Astrocyte of the spinal cord (primary cell): ENCODE measurements around the gene MDN1.
"Not testable (repeated sequence)": the region's sequence is repeated elsewhere in the genome, so short reads cannot be mapped to it uniquely, and the experiment has no call there.

ENCODE experiments used
- DNase-seq: peaks from one replicate; pipeline ENCODE4 v3.0.0; 2011; ENCODE audit warnings: low read depth, low spot score
- H3K4me3 ChIP-seq: 2 replicates; pipeline ENCODE4 v1.5.1; 2011; ENCODE audit warnings: low read depth, mild to moderate bottlenecking, low read length, moderate library complexity
- in situ Hi-C: cut with HindIII; loops from 2 replicates; pipeline ENCODE4 v1.10.0; 2017; ENCODE audit warnings: low sequenced_read_pairs
- TF ChIP-seq, protein P1 (sequence below): IDR thresholded peaks from 2 replicates; pipeline ENCODE4 v1.5.1; 2012; ENCODE audit warnings: low read depth, mild to moderate bottlenecking, low read length, inconsistent platforms

Gene MDN1

DNA sequence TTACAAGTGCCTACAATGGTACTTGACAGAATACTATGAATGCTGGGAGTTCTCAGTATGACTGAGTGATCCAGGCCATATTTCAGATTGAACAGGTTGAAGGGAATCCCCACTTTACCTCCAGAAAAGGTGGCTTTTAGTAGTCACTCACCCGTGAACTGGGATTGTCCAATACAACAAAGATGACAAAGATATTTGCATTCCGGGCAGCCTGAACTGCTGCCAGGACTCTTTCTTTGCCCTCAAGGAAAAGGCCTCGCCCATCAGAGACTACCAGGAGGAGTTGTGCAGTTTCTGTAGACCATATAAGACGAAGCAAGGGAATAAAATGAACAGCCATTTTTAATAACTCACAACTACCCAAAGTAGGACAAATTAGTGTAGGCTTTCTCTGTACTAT is 174.7 kb downstream of the MDN1 start:
- DNase-seq: no peak
- in situ Hi-C loops: no loop called here
- TF ChIP-seq, protein P1, sequence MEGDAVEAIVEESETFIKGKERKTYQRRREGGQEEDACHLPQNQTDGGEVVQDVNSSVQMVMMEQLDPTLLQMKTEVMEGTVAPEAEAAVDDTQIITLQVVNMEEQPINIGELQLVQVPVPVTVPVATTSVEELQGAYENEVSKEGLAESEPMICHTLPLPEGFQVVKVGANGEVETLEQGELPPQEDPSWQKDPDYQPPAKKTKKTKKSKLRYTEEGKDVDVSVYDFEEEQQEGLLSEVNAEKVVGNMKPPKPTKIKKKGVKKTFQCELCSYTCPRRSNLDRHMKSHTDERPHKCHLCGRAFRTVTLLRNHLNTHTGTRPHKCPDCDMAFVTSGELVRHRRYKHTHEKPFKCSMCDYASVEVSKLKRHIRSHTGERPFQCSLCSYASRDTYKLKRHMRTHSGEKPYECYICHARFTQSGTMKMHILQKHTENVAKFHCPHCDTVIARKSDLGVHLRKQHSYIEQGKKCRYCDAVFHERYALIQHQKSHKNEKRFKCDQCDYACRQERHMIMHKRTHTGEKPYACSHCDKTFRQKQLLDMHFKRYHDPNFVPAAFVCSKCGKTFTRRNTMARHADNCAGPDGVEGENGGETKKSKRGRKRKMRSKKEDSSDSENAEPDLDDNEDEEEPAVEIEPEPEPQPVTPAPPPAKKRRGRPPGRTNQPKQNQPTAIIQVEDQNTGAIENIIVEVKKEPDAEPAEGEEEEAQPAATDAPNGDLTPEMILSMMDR: no peak
- no peak overlapping the region for H3K4me3 ChIP-seq

DNA sequence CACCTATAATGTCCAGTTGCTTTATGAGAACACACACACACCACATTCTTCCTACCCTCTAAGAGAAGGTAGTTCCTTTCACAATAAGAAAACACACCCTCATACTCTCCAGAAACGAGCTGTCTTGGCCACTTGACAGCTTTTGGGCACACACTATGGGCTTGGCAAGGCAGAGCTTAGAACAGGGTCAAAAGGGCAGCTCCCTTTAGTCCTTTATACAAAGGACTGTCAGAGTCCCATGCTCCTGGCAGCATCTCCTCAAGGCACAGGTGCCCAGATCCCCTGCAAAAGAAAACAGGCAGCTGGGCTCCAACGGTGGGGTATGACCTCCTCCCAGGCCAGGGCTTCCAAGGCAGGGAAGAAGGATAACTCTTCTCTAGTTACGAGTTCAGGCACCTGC is 176.2 kb downstream of the MDN1 start:
- in situ Hi-C loops: no loop called here
- H3K4me3 ChIP-seq: no peak overlapping the region
- DNase-seq: no peak
- TF ChIP-seq, protein P1: no peak

DNA sequence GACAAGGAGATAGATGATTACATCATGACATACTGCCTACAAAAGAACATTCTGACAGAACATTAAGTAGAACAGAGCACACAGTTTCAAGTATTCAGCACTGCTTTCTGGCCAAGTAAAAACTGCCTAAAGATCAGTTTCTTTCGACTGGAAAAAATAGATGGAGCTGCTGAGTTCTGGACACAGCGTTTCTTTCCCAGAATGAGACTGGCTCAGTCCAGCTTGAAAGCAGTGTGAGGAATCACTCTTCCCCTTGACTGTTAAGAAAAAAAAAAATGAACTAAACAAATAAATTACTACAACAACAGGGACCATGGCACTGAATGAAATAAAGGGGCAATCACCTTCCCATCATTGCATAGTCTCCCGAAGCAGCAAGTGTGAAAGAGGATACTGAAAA is 176.6 kb downstream of the MDN1 start:
- no peak for DNase-seq
- no peak overlapping the region for H3K4me3 ChIP-seq
- in situ Hi-C loops: no loop called here
- TF ChIP-seq, protein P1: no peak

DNA sequence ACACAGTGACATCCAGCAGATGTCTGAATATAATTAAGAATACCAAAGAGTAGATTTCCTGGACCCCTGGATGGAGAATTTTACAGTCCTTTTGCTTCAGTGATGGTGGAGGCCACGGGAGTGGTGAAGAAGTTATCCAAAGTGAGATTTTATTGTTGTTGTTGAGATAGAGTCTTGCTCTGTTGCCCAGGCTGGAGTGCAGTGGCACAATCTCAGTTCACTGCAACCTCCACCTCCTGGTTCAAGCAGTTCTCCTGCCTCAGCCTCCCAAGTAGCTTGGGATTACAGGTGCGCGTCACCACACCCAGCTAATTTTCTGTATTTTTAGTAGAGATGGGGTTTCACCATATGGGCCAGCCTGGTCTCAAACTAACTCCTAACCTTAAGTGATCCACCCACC is 178.0 kb downstream of the MDN1 start:
- DNase-seq, in situ Hi-C loops: not testable (repeated sequence)

DNA sequence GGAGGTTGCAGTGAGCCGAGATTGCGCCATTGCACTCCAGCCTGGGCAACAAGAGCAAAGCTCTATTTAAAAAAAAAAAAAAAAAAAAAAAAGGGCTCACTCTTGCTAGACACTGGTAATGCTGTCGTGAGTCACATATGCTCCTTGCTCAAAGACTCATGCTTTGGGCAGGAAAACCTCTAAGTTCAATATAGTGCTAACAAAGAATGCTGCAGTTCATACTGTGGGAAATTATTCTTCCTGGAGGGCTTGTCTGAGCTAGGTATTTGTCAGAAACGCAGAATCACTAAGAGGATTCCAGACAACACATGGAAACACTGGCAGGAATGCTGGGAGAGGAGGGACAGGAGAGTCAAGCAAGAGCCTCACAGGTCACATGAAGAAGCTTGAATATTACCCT is 178.8 kb downstream of the MDN1 start:
- in situ Hi-C loops: no loop called here
- TF ChIP-seq, protein P1: no peak
- no peak overlapping the region for H3K4me3 ChIP-seq
- DNase-seq: peak; percentile 50

More for the DNA sequence above, 178.0 kb downstream of the MDN1 start:
- not testable (repeated sequence) for H3K4me3 ChIP-seq

DNA sequence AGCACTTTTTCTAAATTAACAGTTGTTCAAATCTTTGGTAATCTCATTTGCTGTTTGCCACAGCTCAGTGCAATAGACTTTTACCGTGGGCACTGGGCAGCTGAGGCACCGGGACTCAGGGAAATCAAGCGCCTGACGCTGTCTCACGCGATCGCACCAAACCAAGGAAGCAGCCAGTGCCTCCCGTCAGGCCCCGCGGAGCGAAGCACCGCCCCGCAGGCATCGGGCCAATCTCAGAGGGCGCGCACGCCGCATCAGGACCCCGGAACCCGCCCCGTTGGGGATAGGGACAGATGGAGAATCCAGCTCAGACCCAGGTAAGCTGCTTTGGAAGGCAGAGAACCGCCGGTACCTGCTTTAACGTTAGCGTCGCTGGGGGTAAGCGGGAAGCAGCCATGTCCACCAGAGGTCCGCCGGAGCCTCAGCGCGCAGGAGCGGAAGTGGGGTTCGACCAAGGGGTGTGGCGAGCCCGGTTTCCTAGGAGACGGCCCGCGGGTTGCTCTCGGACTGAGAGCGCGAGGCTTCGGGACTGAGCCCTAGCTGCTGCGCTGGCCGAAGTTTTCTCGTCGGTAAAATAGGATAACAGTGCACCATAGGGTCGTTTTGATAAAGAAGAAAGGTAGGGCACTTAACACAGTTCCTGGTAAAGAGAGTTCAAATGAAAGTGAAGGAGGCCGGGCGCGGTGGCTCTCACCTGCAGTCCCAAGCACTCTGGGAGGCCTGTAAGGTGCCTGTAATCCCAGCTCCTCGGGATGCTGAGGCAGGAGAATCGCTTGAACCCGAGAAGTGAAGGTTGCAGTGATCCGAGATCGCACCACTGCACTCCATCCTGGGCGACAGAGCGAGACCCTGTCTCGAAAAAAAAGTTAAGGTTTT is 181.0 kb downstream of the MDN1 start, which contains the start of gene LYRM2:
TSS of gene LYRM2 (minus strand) at position 428 of the 876 bp plus-strand sequence. CDS start at position 397, 31 bp downstream.
- DNase-seq: peak; percentile 95
- TF ChIP-seq, protein P1: peak; percentile 2
- H3K4me3 ChIP-seq: peak within 1 kb of the TSS; percentile 70
- in situ Hi-C loops: no loop called here

DNA sequence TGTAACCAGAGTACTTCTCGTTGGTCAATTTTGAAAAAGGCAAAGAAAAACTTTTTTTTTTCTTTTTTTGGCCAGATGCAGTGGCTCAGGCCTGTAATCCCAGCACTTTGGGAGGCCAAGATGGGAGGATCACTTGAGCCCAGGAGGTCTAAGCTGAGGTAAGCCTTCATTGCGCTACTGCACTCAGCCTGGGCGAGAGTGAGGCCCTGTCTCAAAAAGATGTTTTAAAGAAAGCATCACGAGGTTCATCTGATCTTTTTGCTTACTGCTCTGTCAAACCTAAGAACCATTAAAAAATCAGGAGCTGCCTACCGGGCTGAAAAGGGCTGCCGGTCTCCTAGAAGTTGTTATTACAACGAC is 181.7 kb downstream of the MDN1 start:
- in situ Hi-C loops: no loop called here
- H3K4me3 ChIP-seq: peak overlapping the region; percentile 70
- no peak for DNase-seq
- TF ChIP-seq, protein P1: no peak

DNA sequence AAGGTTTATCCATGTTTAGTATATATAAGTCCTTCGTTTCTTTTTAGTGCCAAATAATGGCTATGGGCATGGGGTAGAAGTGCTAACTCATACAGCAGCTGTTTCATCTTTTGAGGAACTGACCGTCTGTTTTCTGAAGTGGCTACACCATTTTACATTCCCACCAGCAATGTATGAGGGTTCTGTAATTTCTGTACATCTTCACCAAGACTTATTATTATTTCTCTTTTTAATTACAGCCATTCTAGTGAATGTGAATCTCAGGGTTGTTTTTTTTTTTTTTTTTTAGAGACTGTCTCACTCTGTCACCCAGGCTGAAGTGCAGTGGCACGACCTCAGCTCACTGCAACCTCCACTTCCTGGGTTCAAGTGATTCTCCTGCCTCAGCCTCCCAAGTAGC is 183.2 kb downstream of the MDN1 start:
- in situ Hi-C loops, DNase-seq, H3K4me3 ChIP-seq: not testable (repeated sequence)
